Right atrium auricular region (tissue), 2 donors: ENCODE data around the gene ST6GALNAC3. TPM values are rescaled to one million over a fixed set of nuclear protein-coding genes. Genes with fewer than 3 reads are reported as not detected.

ENCODE experiments used
- DNase-seq: peaks from one replicate; pipeline ENCODE4 v3.0.0-alpha.2; 2019; ENCODE audit warnings: low spot score
- H3K27ac ChIP-seq, 2 donors: fragments of 200-600 bp; sonication (generic); 1 replicate in 1 of 2; 2 replicates in 1 of 2; pipeline ENCODE4 v1.5.1; 2016 to 2019
- H3K27me3 ChIP-seq, 2 donors: fragments of 200-600 bp; sonication (generic); one replicate each; pipeline versions ENCODE4 v1.5.1 to v1.6.0; 2017 to 2019
- H3K36me3 ChIP-seq: fragments of 200-600 bp; sonication (generic); one replicate; pipeline ENCODE4 v1.5.1; 2016
- H3K4me1 ChIP-seq, 2 donors: fragments of 200-600 bp; sonication (generic); one replicate each; pipeline versions ENCODE4 v1.5.1 to v1.6.0; 2017 to 2019
- H3K4me3 ChIP-seq, 2 donors: fragments of 200-600 bp; sonication (generic); 1 replicate in 1 of 2; 2 replicates in 1 of 2; pipeline ENCODE4 v1.5.1; 2017 to 2019; ENCODE audit warnings: mild to moderate bottlenecking in 1 of 2, moderate library complexity in 1 of 2
- H3K9me3 ChIP-seq, 2 donors: fragments of 200-600 bp; sonication (generic); one replicate each; pipeline ENCODE4 v1.5.1; 2019
- CTCF ChIP-seq, 2 donors: fragments of 200-600 bp; sonication (generic); IDR thresholded peaks; one replicate each; pipeline ENCODE4 v1.5.1; 2019; ENCODE audit warnings: antibody characterized with exemption in 2 of 2
- total RNA-seq, 2 donors: library from RNA; depleted of rRNA; stranded (reverse); fragments of >200 nt; gene quantifications; one replicate each; pipeline ENCODE4 v1.1.0, GENCODE V29; 2016

The ST6GALNAC3 gene
- total RNA-seq, 2 donors from 2014 or later: 6.8 to 9.3 TPM

GRCh38 chr1:76138217-76138616 is 63.7 kb downstream of the ST6GALNAC3 start:
- H3K27me3 ChIP-seq: no peaks in the 10 kb centered on the region
- TF ChIP-seq CTCF (IDR thresholded peaks at IDR 0.05): no peak

DNA sequence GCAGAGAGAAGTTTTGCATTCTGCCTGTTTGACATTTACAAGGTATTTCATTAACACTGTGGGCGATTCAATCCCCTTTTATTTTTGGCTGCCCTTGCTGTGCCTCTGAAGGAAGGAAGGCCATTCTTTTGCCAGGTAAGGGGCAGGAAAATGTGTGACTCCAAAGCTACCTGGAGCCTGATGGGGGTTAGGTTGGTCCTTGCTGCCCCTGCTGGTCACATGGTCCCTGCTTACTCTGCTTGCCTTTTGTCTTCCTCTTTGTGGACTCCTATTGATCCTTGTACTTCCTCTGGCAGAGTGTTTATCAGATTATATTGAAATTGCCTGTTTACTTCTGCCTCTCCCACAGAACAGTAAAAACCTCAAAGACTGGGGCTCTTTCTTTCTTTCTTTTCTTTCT is 65.7 kb downstream of the ST6GALNAC3 start:
- peak overlapping the region; percentile 61 to 76 for H3K27ac ChIP-seq
- no peak for TF ChIP-seq CTCF (IDR thresholded peaks at IDR 0.05)
- H3K4me1 ChIP-seq: peaks cover 0 to 26% of the 10 kb centered on the region in 2 donors
- no peaks in the 10 kb centered on the region for H3K9me3 ChIP-seq
- H3K36me3 ChIP-seq: no peaks in the 10 kb centered on the region
- no peak overlapping the region for H3K4me3 ChIP-seq
- DNase-seq: no peak
- H3K27me3 ChIP-seq: no peaks in the 10 kb centered on the region

More at GRCh38 chr1:76138217-76138616, 63.7 kb downstream of the ST6GALNAC3 start:
- H3K36me3 ChIP-seq: no peaks in the 10 kb centered on the region
- peak overlapping the region; percentile 61 to 76 for H3K27ac ChIP-seq
- peaks cover 0 to 26% of the 10 kb centered on the region in 2 donors for H3K4me1 ChIP-seq
- no peaks in the 10 kb centered on the region for H3K9me3 ChIP-seq
- H3K4me3 ChIP-seq: no peak overlapping the region
- DNase-seq: no peak

- H3K4me3 ChIP-seq: no peak overlapping the region
- no peaks in the 10 kb centered on the region for H3K27me3 ChIP-seq
- no peaks in the 10 kb centered on the region for H3K36me3 ChIP-seq
- TF ChIP-seq CTCF (IDR thresholded peaks at IDR 0.05): no peak
- H3K4me1 ChIP-seq: peaks cover 0 to 21% of the 10 kb centered on the region in 2 donors
- no peaks in the 10 kb centered on the region for H3K9me3 ChIP-seq
- peak overlapping the region in 1 of 2 donors; percentile 5 for H3K27ac ChIP-seq
- no peak for DNase-seq
Measured at GRCh38 chr1:76141929-76142328, 67.4 kb downstream of the ST6GALNAC3 start.

DNA sequence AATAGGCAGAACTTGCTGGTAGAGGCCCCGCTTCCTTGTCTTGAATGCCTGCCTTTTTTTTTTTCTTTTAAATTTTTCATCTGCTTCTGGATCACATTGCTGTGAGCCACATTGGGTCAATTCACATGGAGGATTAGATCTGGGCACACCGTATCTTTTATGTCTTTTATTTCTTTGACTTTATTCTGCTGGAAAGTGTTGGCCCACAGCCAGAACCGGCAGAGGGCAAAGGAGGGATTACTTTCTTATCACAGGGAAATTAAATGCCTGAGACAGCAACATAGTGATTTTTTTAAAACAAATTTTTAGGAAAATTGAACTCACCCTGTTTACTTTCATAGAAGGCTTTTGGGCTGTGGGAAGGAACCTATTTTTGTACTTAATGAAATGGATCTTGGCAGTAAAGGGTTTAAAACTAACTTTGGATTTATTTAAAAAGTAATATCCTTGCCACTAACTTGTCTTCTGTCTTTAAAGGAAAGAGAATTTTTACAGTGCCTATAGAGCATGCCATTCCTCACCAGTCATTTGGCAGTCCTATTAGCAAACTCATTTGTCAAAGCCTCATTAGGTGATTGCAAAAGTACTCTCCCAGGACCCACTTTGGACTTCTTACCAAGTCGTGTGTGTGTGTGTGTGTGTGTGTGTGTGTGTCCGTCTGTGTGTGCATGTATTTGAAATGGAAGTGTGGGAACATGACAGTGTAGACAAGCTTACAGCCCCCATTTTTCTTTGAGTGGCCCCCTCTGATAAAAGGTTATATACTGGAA is 68.4 kb downstream of the ST6GALNAC3 start:
- H3K4me3 ChIP-seq: no peak overlapping the region
- H3K27ac ChIP-seq: no peak overlapping the region
- H3K9me3 ChIP-seq: no peaks in the 10 kb centered on the region
- H3K36me3 ChIP-seq: no peaks in the 10 kb centered on the region
- no peaks in the 10 kb centered on the region for H3K27me3 ChIP-seq
- TF ChIP-seq CTCF (IDR thresholded peaks at IDR 0.05): no peak
- no peak for DNase-seq
- H3K4me1 ChIP-seq: peaks cover 0 to 18% of the 10 kb centered on the region in 2 donors

DNA sequence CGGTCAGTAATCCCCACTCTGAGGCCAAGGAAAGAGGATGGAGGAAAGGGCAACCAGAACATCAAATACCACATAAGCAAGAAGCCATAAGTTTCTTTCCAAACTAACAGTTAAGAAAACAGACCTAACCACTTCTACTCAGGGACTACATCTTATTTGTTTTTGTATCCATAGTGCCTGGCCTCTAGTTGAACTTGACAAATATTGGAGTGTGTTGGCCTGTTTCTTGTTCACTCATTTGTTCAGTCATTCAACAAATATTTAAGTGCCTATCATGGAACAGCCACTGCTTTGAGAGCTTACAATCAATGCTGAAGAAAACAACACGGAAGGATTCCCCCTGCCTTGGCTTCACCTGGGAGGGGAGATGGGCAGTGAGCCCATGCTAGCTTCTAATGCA is 69.7 kb downstream of the ST6GALNAC3 start:
- peaks cover 0 to 18% of the 10 kb centered on the region in 2 donors for H3K4me1 ChIP-seq
- no peaks in the 10 kb centered on the region for H3K9me3 ChIP-seq
- no peaks in the 10 kb centered on the region for H3K27me3 ChIP-seq
- no peak for DNase-seq
- H3K36me3 ChIP-seq: no peaks in the 10 kb centered on the region
- no peak overlapping the region for H3K4me3 ChIP-seq
- H3K27ac ChIP-seq: no peak overlapping the region
- TF ChIP-seq CTCF (IDR thresholded peaks at IDR 0.05): no peak
